ENCODE measurements around the gene CCDC59. TPM values are rescaled to one million over a fixed set of nuclear protein-coding genes. Genes with fewer than 3 reads are reported as not detected.

Gene CCDC59
- polyA plus RNA-seq, 1 of the 3 experiments (the other 2 are of a cell fraction) = 28.0 TPM

Other genes with a start within 250 kb of the CCDC59 start
- gene METTL25, start 142 bp upstream of the CCDC59 start, polyA plus RNA-seq (2012; rRNA removed) = 3.0 and 3.2 TPM in 2 replicates